SK-N-SH (cell line): ENCODE results near the gene SERINC2. TPM values are rescaled to one million over a fixed set of nuclear protein-coding genes. Genes with fewer than 3 reads are reported as not detected.

ENCODE experiments used
- CTCF ChIA-PET: fragments of 300-600, 350-600 bp; formaldehyde crosslinking; extraction: SDS; loops from one replicate; lab custom pipeline; 2021; lab: Yijun Ruan, JAX
- POLR2A ChIA-PET: fragments of 350-600 bp; sonication (Branson Sonifier 250); formaldehyde crosslinking; extraction: SDS; loops from one replicate; lab custom pipeline; 2020; ENCODE audit warnings: antibody characterized with exemption, inconsistent platforms; lab: Yijun Ruan, JAX
- DNase-seq: peaks from one replicate; pipeline ENCODE4 v3.0.0; 2012
- H2AFZ ChIP-seq: fragments of 200-600 bp; sonication (generic); 2 replicates; pipeline ENCODE4 v1.8.1; 2016; ENCODE audit warnings: antibody characterized with exemption, mild to moderate bottlenecking, low read depth
- H3F3A ChIP-seq: fragments of 200-600 bp; sonication (generic); replicated peaks from 2 replicates; pipeline ENCODE3; 2016; ENCODE audit warnings: antibody characterized with exemption, mild to moderate bottlenecking; ENCODE audit not compliant: insufficient read depth
- H3K27ac ChIP-seq, 2 experiments: fragments of 200-500 bp in 1 of 2; fragments of 200-600 bp in 1 of 2; sonication (Bioruptor generic) in 1 of 2; sonication (generic), shearing (Covaris generic) in 1 of 2; 2 replicates each; pipeline versions ENCODE4 v1.5.1 to v1.6.1; 2014 to 2016; ENCODE audit warnings: low read depth in 2 of 2, inconsistent platforms in 1 of 2, low read length in 1 of 2, mild to moderate bottlenecking in 1 of 2, mixed read lengths in 1 of 2
- H3K27me3 ChIP-seq: fragments of 200-600 bp; sonication (generic), shearing (Covaris generic); 2 replicates; pipeline ENCODE4 v1.6.1; 2016; ENCODE audit warnings: mixed run types; ENCODE audit not compliant: insufficient read depth
- H3K36me3 ChIP-seq, 2 experiments: fragments of 200-500 bp in 1 of 2; fragments of 200-600 bp in 1 of 2; sonication (Bioruptor generic) in 1 of 2; sonication (generic) in 1 of 2; replicated peaks in 1 of 2; 2 replicates each; pipeline versions ENCODE3 to v1.5.1; 2014 to 2016; ENCODE audit warnings: low read length in 1 of 2, mild to moderate bottlenecking in 1 of 2; ENCODE audit not compliant: insufficient read depth in 2 of 2, control insufficient read depth in 1 of 2
- H3K4me1 ChIP-seq, 2 experiments: fragments of 200-500 bp in 1 of 2; fragments of 200-600 bp in 1 of 2; sonication (Bioruptor generic) in 1 of 2; sonication (generic), shearing (Covaris generic) in 1 of 2; 2 replicates each; pipeline versions ENCODE4 v1.5.1 to v1.6.1; 2014 to 2016; ENCODE audit warnings: low read depth in 1 of 2, low read length in 1 of 2, mixed run types in 1 of 2; ENCODE audit not compliant: insufficient read depth in 2 of 2, control insufficient read depth in 1 of 2
- H3K4me2 ChIP-seq: fragments of 200-600 bp; sonication (generic), shearing (Covaris generic); 2 replicates; pipeline ENCODE4 v1.6.1; 2017; ENCODE audit warnings: mixed run types
- H3K4me3 ChIP-seq, 2 experiments: fragments of 200-500 bp in 1 of 2; fragments of 200-600 bp in 1 of 2; sonication (Bioruptor generic) in 1 of 2; sonication (generic), shearing (Covaris generic) in 1 of 2; 2 replicates each; pipeline versions ENCODE4 v1.5.1 to v1.8.1; 2014 to 2016; ENCODE audit warnings: low read depth in 2 of 2, inconsistent platforms in 1 of 2, low read length in 1 of 2, mild to moderate bottlenecking in 1 of 2, mixed read lengths in 1 of 2, moderate library complexity in 1 of 2
- H3K79me2 ChIP-seq: fragments of 200-600 bp; sonication (generic); 2 replicates; pipeline ENCODE4 v1.8.1; 2017; ENCODE audit warnings: mild to moderate bottlenecking; ENCODE audit not compliant: insufficient read depth
- H3K9ac ChIP-seq: fragments of 200-600 bp; sonication (generic); 2 replicates; pipeline ENCODE4 v1.6.1; 2017; ENCODE audit warnings: mixed run types
- H3K9me2 ChIP-seq: fragments of 200-600 bp; sonication (generic); 2 replicates; pipeline ENCODE4 v1.6.1; 2017; ENCODE audit warnings: mixed run types
- H3K9me3 ChIP-seq: fragments of 200-600 bp; sonication (generic); 2 replicates; pipeline ENCODE4 v1.6.1; 2017; ENCODE audit warnings: mixed run types, mild to moderate bottlenecking, moderate library complexity
- H4K20me1 ChIP-seq: fragments of 200-600 bp; sonication (generic); 2 replicates; pipeline ENCODE4 v1.6.1; 2017; ENCODE audit warnings: mild to moderate bottlenecking, mixed run types; ENCODE audit not compliant: insufficient read depth
- EP300 ChIP-seq, 2 experiments: IDR thresholded peaks; 2 replicates each; pipeline versions ENCODE4 v1.4.0 to v1.6.1; 2012; ENCODE audit warnings: borderline replicate concordance in 1 of 2, low read depth in 1 of 2, low read length in 1 of 2
- FOSL2 ChIP-seq: IDR thresholded peaks from 2 replicates; pipeline ENCODE4 v1.4.0; 2012; ENCODE audit warnings: low read depth, mild to moderate bottlenecking, moderate library complexity, borderline replicate concordance
- FOXJ3 ChIP-seq: sonication (generic); formaldehyde crosslinking; IDR thresholded peaks from 2 replicates; pipeline ENCODE4 v1.5.1; 2020; ENCODE audit warnings: mild to moderate bottlenecking, missing genetic modification reagents
- FOXM1 ChIP-seq: IDR thresholded peaks from 2 replicates; pipeline ENCODE4 v1.4.0; 2012; ENCODE audit warnings: low read depth, mild to moderate bottlenecking
- GABPA ChIP-seq: IDR thresholded peaks from 2 replicates; pipeline ENCODE4 v1.4.0; 2012; ENCODE audit warnings: low read depth, mild to moderate bottlenecking
- GATA2 ChIP-seq: sonication (generic); formaldehyde crosslinking; IDR thresholded peaks from 2 replicates; pipeline ENCODE4 v1.5.0; 2020; ENCODE audit warnings: mild to moderate bottlenecking, missing genetic modification reagents
- JUND ChIP-seq: IDR thresholded peaks from 2 replicates; pipeline ENCODE4 v1.4.0; 2012
- MEF2A ChIP-seq: IDR thresholded peaks from 2 replicates; pipeline ENCODE4 v1.4.0; 2012; ENCODE audit warnings: low read depth, borderline replicate concordance
- MXI1 ChIP-seq: IDR thresholded peaks from 2 replicates; pipeline ENCODE4 v1.6.1; 2012; ENCODE audit warnings: mild to moderate bottlenecking, low read depth, low read length, improper control_type of control experiment
- NFIC ChIP-seq: IDR thresholded peaks from 2 replicates; pipeline ENCODE4 v1.4.0; 2012; ENCODE audit warnings: borderline replicate concordance
- RAD21 ChIP-seq: IDR thresholded peaks from 2 replicates; pipeline ENCODE4 v1.6.1; 2012; ENCODE audit warnings: mild to moderate bottlenecking, low read length
- RCOR1 ChIP-seq: fragments of 150-350 bp; IDR thresholded peaks from 2 replicates; pipeline ENCODE4 v1.6.1; 2017; ENCODE audit warnings: antibody characterized with exemption, low read length
- RFX5 ChIP-seq: IDR thresholded peaks from 2 replicates; pipeline ENCODE4 v1.6.1; 2012; ENCODE audit warnings: mild to moderate bottlenecking, improper control_type of control experiment, low read length
- RXRA ChIP-seq: IDR thresholded peaks from 2 replicates; pipeline ENCODE4 v1.4.0; 2012; ENCODE audit warnings: low read depth, mild to moderate bottlenecking, borderline replicate concordance
- SIN3A ChIP-seq: IDR thresholded peaks from 2 replicates; pipeline ENCODE4 v1.6.1; 2012; ENCODE audit warnings: low read depth, mild to moderate bottlenecking, low read length, moderate library complexity, borderline replicate concordance
- SMC3 ChIP-seq: IDR thresholded peaks from 2 replicates; pipeline ENCODE4 v1.6.1; 2012; ENCODE audit warnings: low read depth, low read length, improper control_type of control experiment
- YY1 ChIP-seq: IDR thresholded peaks from 2 replicates; pipeline ENCODE4 v1.4.0; 2012; ENCODE audit warnings: low read depth, mild to moderate bottlenecking
- WGBS: methylation state at CpG from one replicate; pipeline ENCODE4 v1.1.6; 2017; ENCODE audit warnings: low lambda C conversion rate; 5-methylcytosine and 5-hydroxymethylcytosine counted together
- polyA plus RNA-seq, 3 experiments: library from polyadenylated mRNA; depleted of rRNA; stranded (reverse); fragments of >200 nt; gene quantifications; 2 replicates each; pipeline ENCODE4 v1.2.3, GENCODE V29; 2012
- TF ChIP-seq, protein P1 (sequence below): IDR thresholded peaks from 2 replicates; pipeline ENCODE4 v1.6.1; 2012; ENCODE audit warnings: mild to moderate bottlenecking, low read depth, low read length, moderate library complexity
- TF ChIP-seq, protein P2 (sequence below): IDR thresholded peaks from 2 replicates; pipeline ENCODE4 v1.4.0; 2012; ENCODE audit warnings: low read depth, borderline replicate concordance
- TF ChIP-seq, protein P3 (sequence below): IDR thresholded peaks from 2 replicates; pipeline ENCODE4; 2012
- TF ChIP-seq, protein P4 (sequence below): fragments of 200-600 bp; sonication (generic); IDR thresholded peaks from 2 replicates; pipeline ENCODE4 v1.6.1; 2017; ENCODE audit warnings: antibody characterized with exemption, mild to moderate bottlenecking, moderate library complexity
- TF ChIP-seq, protein P5 (sequence below): IDR thresholded peaks from 2 replicates; pipeline ENCODE4 v1.4.0; 2012; ENCODE audit warnings: low read depth

Gene SERINC2
- polyA plus RNA-seq, 1 of the 3 experiments (the other 2 are of a cell fraction) = 22.2 TPM

DNA sequence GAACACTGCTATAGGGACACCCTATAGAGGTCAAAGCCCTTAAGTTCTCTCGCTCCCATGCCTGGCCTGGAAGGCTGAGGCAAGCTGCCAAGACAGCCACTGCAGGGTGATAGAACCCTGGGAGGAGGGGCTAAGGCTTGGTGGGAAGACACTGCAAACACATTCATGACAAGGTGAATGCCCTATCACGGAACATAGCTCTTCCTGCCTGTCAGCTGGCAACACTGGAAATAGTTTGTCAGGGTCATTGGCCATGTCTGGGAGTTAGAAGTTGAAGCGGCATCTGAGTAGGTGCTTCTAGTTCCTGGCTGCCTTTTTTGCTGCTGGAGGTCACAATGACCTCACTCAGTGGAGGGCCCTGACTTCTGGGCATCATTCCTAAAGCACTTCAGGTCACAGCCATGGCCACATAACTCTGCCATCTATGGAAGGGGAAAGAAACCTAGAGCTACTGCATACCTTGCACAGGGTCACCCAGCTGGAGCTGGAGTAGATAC lies 44.4 kb upstream of the SERINC2 start:
- CTCF ChIA-PET = interaction anchor here (1.4 to 12.3 kb wide), 3 partner anchors 26 to 185 kb away, joined by 7 to 88 read pairs (median 15); no protein-coding TSS in a partner anchor

DNA sequence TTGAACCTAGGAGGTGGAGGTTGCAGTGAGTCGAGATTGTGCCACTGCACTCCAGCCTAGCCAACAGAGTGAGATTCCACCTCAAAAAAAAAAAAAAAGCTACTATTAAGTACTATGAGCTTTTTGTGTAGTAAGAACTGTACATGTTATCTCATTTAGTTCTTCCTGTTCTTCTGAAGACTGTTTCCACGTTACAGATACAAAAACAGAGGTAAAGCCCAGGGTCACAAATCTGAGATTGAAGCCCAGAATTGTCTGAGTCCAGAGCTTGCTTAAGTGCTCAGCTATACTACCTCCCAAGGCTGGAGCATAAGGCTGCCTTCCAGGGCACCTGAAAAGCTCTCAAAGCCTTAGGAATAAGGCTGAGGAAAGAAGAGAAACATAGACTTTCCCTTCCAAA lies 43.0 kb upstream of the SERINC2 start:
- CTCF ChIA-PET = interaction anchor here (3.3 to 12.3 kb wide), 2 partner anchors 24 to 187 kb away, joined by 15 to 88 read pairs; no protein-coding TSS in a partner anchor
- DNase-seq = no peak
- H4K20me1 ChIP-seq = no peaks in the 10 kb centered on the region
- TF ChIP-seq SIN3A (no peak), GABPA (no peak), RCOR1 (no peak), FOXM1 (no peak), JUND (no peak), SMC3 (no peak), RXRA (no peak), MXI1 (no peak), MEF2A (no peak), FOSL2 (no peak)
- TF ChIP-seq, protein P1, sequence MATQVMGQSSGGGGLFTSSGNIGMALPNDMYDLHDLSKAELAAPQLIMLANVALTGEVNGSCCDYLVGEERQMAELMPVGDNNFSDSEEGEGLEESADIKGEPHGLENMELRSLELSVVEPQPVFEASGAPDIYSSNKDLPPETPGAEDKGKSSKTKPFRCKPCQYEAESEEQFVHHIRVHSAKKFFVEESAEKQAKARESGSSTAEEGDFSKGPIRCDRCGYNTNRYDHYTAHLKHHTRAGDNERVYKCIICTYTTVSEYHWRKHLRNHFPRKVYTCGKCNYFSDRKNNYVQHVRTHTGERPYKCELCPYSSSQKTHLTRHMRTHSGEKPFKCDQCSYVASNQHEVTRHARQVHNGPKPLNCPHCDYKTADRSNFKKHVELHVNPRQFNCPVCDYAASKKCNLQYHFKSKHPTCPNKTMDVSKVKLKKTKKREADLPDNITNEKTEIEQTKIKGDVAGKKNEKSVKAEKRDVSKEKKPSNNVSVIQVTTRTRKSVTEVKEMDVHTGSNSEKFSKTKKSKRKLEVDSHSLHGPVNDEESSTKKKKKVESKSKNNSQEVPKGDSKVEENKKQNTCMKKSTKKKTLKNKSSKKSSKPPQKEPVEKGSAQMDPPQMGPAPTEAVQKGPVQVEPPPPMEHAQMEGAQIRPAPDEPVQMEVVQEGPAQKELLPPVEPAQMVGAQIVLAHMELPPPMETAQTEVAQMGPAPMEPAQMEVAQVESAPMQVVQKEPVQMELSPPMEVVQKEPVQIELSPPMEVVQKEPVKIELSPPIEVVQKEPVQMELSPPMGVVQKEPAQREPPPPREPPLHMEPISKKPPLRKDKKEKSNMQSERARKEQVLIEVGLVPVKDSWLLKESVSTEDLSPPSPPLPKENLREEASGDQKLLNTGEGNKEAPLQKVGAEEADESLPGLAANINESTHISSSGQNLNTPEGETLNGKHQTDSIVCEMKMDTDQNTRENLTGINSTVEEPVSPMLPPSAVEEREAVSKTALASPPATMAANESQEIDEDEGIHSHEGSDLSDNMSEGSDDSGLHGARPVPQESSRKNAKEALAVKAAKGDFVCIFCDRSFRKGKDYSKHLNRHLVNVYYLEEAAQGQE = no peak
- TF ChIP-seq, protein P2, sequence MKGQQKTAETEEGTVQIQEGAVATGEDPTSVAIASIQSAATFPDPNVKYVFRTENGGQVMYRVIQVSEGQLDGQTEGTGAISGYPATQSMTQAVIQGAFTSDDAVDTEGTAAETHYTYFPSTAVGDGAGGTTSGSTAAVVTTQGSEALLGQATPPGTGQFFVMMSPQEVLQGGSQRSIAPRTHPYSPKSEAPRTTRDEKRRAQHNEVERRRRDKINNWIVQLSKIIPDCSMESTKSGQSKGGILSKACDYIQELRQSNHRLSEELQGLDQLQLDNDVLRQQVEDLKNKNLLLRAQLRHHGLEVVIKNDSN = no peak
- TF ChIP-seq, protein P3, sequence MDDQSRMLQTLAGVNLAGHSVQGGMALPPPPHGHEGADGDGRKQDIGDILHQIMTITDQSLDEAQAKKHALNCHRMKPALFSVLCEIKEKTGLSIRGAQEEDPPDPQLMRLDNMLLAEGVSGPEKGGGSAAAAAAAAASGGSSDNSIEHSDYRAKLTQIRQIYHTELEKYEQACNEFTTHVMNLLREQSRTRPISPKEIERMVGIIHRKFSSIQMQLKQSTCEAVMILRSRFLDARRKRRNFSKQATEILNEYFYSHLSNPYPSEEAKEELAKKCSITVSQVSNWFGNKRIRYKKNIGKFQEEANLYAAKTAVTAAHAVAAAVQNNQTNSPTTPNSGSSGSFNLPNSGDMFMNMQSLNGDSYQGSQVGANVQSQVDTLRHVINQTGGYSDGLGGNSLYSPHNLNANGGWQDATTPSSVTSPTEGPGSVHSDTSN = no peak

More for the DNA sequence above, 44.4 kb upstream of the SERINC2 start:
- POLR2A ChIA-PET = no interaction called here
- Histone ChIP-seq H3K27me3 (no peaks in the 10 kb centered on the region), H3K4me2 (no peak overlapping the region), H3K79me2 (no peaks in the 10 kb centered on the region), H3K4me3 (no peak overlapping the region), H3K27ac (no peak overlapping the region), H3F3A (no peaks in the 10 kb centered on the region), H3K4me1 (peaks cover 0 to 9% of the 10 kb centered on the region in 2 experiments; a peak in 1 of 4 replicates), H2AFZ (no peak overlapping the region)
- 87% methylated on average over 3 of the region's 3 CpGs for WGBS
- TF ChIP-seq, protein P4, sequence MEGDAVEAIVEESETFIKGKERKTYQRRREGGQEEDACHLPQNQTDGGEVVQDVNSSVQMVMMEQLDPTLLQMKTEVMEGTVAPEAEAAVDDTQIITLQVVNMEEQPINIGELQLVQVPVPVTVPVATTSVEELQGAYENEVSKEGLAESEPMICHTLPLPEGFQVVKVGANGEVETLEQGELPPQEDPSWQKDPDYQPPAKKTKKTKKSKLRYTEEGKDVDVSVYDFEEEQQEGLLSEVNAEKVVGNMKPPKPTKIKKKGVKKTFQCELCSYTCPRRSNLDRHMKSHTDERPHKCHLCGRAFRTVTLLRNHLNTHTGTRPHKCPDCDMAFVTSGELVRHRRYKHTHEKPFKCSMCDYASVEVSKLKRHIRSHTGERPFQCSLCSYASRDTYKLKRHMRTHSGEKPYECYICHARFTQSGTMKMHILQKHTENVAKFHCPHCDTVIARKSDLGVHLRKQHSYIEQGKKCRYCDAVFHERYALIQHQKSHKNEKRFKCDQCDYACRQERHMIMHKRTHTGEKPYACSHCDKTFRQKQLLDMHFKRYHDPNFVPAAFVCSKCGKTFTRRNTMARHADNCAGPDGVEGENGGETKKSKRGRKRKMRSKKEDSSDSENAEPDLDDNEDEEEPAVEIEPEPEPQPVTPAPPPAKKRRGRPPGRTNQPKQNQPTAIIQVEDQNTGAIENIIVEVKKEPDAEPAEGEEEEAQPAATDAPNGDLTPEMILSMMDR = no peak
- TF ChIP-seq RAD21 = no peak
- TF ChIP-seq NFIC = no peak
- no peak for TF ChIP-seq GATA2 (CRISPR knock-in tag)
- TF ChIP-seq RFX5 = no peak
- no peak for TF ChIP-seq RCOR1
- TF ChIP-seq FOSL2 = no peak
- no peak for TF ChIP-seq GABPA
- TF ChIP-seq EP300 (IDR thresholded peaks at IDR 0.05; ENCODE audit: borderline replicate concordance in 1 of 2, low read depth in 1 of 2, low read length in 1 of 2) = no peak
- TF ChIP-seq, protein P5, sequence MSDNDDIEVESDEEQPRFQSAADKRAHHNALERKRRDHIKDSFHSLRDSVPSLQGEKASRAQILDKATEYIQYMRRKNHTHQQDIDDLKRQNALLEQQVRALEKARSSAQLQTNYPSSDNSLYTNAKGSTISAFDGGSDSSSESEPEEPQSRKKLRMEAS = no peak
- TF ChIP-seq YY1 = no peak
- TF ChIP-seq RXRA = no peak
- no peak for TF ChIP-seq FOXJ3
- TF ChIP-seq, all 33 proteins: peak for 0
- H4K20me1 ChIP-seq = no peaks in the 10 kb centered on the region
- no peaks in the 10 kb centered on the region for H3K9me3 ChIP-seq
- DNase-seq = no peak
- H3K9ac ChIP-seq = no peak overlapping the region
- H3K36me3 ChIP-seq = peaks cover 0 to 24% of the 10 kb centered on the region in 2 experiments
- no peaks in the 10 kb centered on the region for H3K9me2 ChIP-seq

More for the DNA sequence above, 43.0 kb upstream of the SERINC2 start:
- Histone ChIP-seq H3K9me3 (no peaks in the 10 kb centered on the region), H3F3A (no peaks in the 10 kb centered on the region), H3K36me3 (peaks cover 0 to 16% of the 10 kb centered on the region in 2 experiments), H3K4me2 (no peak overlapping the region), H3K27me3 (no peaks in the 10 kb centered on the region), H3K27ac (no peak overlapping the region), H2AFZ (no peak overlapping the region), H3K9ac (no peak overlapping the region), H3K9me2 (no peaks in the 10 kb centered on the region), H3K4me3 (no peak overlapping the region), H3K4me1 (peaks cover 0 to 15% of the 10 kb centered on the region in 2 experiments; a peak in 1 of 4 replicates), H3K79me2 (no peaks in the 10 kb centered on the region)
- POLR2A ChIA-PET = no interaction called here
- WGBS = 95% methylated on average over 2 of the region's 2 CpGs
